Adrenal gland (tissue), 19 donors: Measurements from ENCODE around the gene NMB. TPM values are rescaled to one million over a fixed set of nuclear protein-coding genes. Genes with fewer than 3 reads are reported as not detected.

Experiments
- DNase-seq, 7 donors: peaks; one replicate each; pipeline ENCODE4 v3.0.0-alpha.2; 2019 to 2020
- H3K27ac ChIP-seq, 5 donors: fragments of 200-600 bp; sonication (generic) in 4 of 5; 1 replicate in 3 of 5; 2 replicates in 2 of 5; pipeline versions ENCODE4 v1.5.1 to v1.8.0; 2016 to 2020; ENCODE audit warnings: mild to moderate bottlenecking in 1 of 5
- H3K27me3 ChIP-seq: fragments of 200-600 bp; 2 replicates; pipeline ENCODE4 v1.8.0; 2021
- H3K36me3 ChIP-seq, 2 donors: fragments of 200-600 bp; replicated peaks in 1 of 2; 1 replicate in 1 of 2; 2 replicates in 1 of 2; pipeline versions ENCODE4 v1.5.1 to v1.8.0; 2018 to 2022
- H3K4me1 ChIP-seq, 2 donors: fragments of 200-600 bp; replicated peaks in 1 of 2; 1 replicate in 1 of 2; 2 replicates in 1 of 2; pipeline versions ENCODE4 v1.5.1 to v1.8.0; 2018 to 2021
- H3K4me3 ChIP-seq, 4 donors: fragments of 200-600 bp; sonication (generic) in 3 of 4; one replicate each; pipeline ENCODE4 v1.5.1; 2016 to 2018
- H3K9me3 ChIP-seq, 3 donors: fragments of 200-600 bp; sonication (generic) in 1 of 3; replicated peaks in 1 of 3; 1 replicate in 2 of 3; 2 replicates in 1 of 3; pipeline versions ENCODE4 v1.5.1 to v1.8.0; 2016 to 2021
- CTCF ChIP-seq, 6 experiments: fragments of 450-650 bp in 4 of 6; fragments of 200-600 bp in 2 of 6; sonication (generic) in 1 of 6; IDR thresholded peaks; 1 replicate in 5 of 6; 2 replicates in 1 of 6; pipeline versions ENCODE4 v1.5.1 to v1.8.0; 2016 to 2021; ENCODE audit warnings: antibody characterized with exemption in 6 of 6, mild to moderate bottlenecking in 2 of 6, moderate library complexity in 1 of 6
- POLR2A ChIP-seq, 2 donors: fragments of 450-650 bp; IDR thresholded peaks; one replicate each; pipeline ENCODE4 v1.6.1; 2017; ENCODE audit warnings: antibody characterized with exemption in 2 of 2, mild to moderate bottlenecking in 2 of 2, moderate library complexity in 1 of 2
- WGBS, 4 donors: extraction: QIAGEN DNeasy Blood & Tissue Kit in 2 of 4; methylation state at CpG; one replicate each; pipeline versions ENCODE4 v1.1.5 to v1.1.7; 2013 to 2017; 5-methylcytosine and 5-hydroxymethylcytosine counted together
- intact Hi-C, 2 donors: fragments of 100-400 bp; cut with DNase I; formaldehyde crosslinking; loops; one replicate each; pipeline versions ENCODE4 v1.14.1 to v1.15.0; 2022 to 2023
- long read RNA-seq, 10 donors: library from polyadenylated mRNA in 3 of 10; unstranded in 2 of 10; stranded (forward) in 1 of 10; transcript quantifications; one replicate each; pipeline ENCODE4 v2.0.0 and lab custom pipeline, GENCODE V29; 2021 to 2026
- polyA plus RNA-seq, 3 donors: library from polyadenylated mRNA; stranded (reverse); fragments of 200-250 nt in 2 of 3; fragments of 350-450 nt in 1 of 3; fragmentation: Illumina TruSeq in 1 of 3; extraction: RNeasy Lipid Tissue Mini Kit (QIAGEN cat#74804) in 1 of 3; gene quantifications; one replicate each; pipeline ENCODE4 v1.2.3, GENCODE V29; 2013 to 2014
- total RNA-seq, 9 donors: library from RNA; depleted of rRNA in 4 of 9; stranded (reverse); fragments of >200 nt in 4 of 9; fragments of 120-200 nt in 1 of 9; fragmentation: NEBNext Ultra II Directional in 1 of 9; extraction: Animal tissue kit (Norgen Biotek cat#: 25700) in 1 of 9; gene quantifications; one replicate each; pipeline versions ENCODE4 v1.1.0 to v1.2.4, GENCODE V29; 2013 to 2023
- donor health status: healthy with polysubstance abuse.
- donor health status: Bipolar disorder and iron deficiency.
- donor health status: DM: yes; HTN: yes; CAD: no.
- donor health status: DM: no; HTN: no; CAD: no.
- donor health status: DM: no; HTN: no; CAD: no.
- donor health status: DM: yes; HTN: yes; CAD: no.

Gene NMB, protein sequence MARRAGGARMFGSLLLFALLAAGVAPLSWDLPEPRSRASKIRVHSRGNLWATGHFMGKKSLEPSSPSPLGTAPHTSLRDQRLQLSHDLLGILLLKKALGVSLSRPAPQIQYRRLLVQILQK
- total RNA-seq (10 to 100 TPM in 7 of 9 donors, 1 to 10 TPM in 2; 6.9 to 34.1 (median 17.0) TPM), polyA plus RNA-seq (10 to 100 TPM in 1 of 3 donors, 1 to 10 TPM in 2; 8.0 to 19.2 (median 10.0) TPM)
- long read RNA-seq, donor 1, partial matches to known transcripts = 0 of 1 reads
- long read RNA-seq, donor 1, other reads (novel, unspliced or antisense) = 0 of 1 reads
- long read RNA-seq, donor 2, partial matches to known transcripts = 0 of 3 reads
- long read RNA-seq, donor 2, other reads (novel, unspliced or antisense) = 0 of 3 reads
- long read RNA-seq, donor 3, partial matches to known transcripts = 0 of 4 reads
- long read RNA-seq, donor 3, other reads (novel, unspliced or antisense) = 0 of 4 reads
- long read RNA-seq, donor 4, partial matches to known transcripts = 0 of 4 reads
- long read RNA-seq, donor 4, other reads (novel, unspliced or antisense) = 0 of 4 reads
- long read RNA-seq, donor 5, transcript NMB-202 (3 exons, 1,017 nt) = minor isoform, 13 of 33 reads
- long read RNA-seq, donor 5, transcript NMB-201 (3 exons, 1,007 nt) = major isoform, 18 of 33 reads
- long read RNA-seq, donor 5, partial matches to known transcripts = 0 of 33 reads
- long read RNA-seq, donor 5, other reads (novel, unspliced or antisense) = 2 of 33 reads
- long read RNA-seq, donor 6, transcript NMB-201 (3 exons, 1,007 nt) = major isoform, 6 of 6 reads
- long read RNA-seq, donor 6, partial matches to known transcripts = 0 of 6 reads
- long read RNA-seq, donor 6, other reads (novel, unspliced or antisense) = 0 of 6 reads
- long read RNA-seq, donor 7, partial matches to known transcripts = 0 of 2 reads
- long read RNA-seq, donor 7, other reads (novel, unspliced or antisense) = 0 of 2 reads
- long read RNA-seq, donor 8, transcript NMB-201 (3 exons, 1,007 nt) = major isoform, 6 of 6 reads
- long read RNA-seq, donor 8, partial matches to known transcripts = 0 of 6 reads
- long read RNA-seq, donor 8, other reads (novel, unspliced or antisense) = 0 of 6 reads
- long read RNA-seq, donor 9, partial matches to known transcripts = 0 of 1 reads
- long read RNA-seq, donor 9, other reads (novel, unspliced or antisense) = 0 of 1 reads
- long read RNA-seq, donor 10, partial matches to known transcripts = 0 of 2 reads
- long read RNA-seq, donor 10, other reads (novel, unspliced or antisense) = 0 of 2 reads

DNA sequence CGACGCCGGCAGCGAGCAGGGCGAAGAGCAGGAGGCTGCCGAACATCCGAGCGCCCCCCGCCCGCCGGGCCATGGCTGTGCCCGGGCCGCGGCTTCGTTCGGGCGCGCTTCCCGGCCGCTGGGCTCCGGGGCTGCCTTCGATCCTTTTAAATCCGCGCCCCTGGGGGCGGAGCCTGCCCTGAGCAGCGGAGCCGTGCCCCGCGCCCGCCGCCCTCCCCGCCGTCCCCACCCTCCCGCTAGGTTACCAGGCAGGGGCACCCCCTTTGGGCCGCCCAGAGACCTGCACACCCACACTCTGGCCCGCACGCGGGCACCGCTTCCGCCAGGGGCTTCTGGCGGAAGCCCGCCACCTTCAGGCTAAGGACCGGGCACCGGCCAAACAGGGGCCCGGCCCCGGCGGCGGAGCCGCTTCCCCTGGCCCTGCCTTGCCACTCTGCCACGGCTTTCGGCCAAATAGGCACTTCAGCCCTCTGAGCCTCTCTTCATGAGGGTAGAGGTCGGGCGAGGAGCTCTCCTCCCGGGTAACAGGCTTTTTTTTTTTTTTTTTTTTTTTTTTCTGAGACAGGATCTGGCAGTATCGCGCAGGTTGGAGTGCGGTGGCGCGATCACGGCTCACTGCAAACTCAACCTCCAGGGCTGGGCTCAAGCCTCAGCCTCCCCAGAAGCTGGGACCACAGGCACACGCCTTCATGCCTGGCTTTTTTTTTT is at the start of gene NMB:
Gene NMB, minus strand, starts transcription at position 120 of the 708 bp plus-strand sequence. Its CDS starts 47 bp downstream, at position 73.
- Histone ChIP-seq H3K9me3 (no peaks in the 10 kb centered on the region), H3K27ac (peak within 1 kb of the TSS in 4 of 5 donors; percentile 56 to 85 (median 66)), H3K27me3 (no peaks in the 10 kb centered on the region), H3K36me3 (no peaks in the 10 kb centered on the region), H3K4me3 (peak within 1 kb of the TSS in 3 of 4 donors; percentile 24 to 56 (median 33)), H3K4me1 (peaks cover 9 to 30% of the 10 kb centered on the region in 2 donors)
- WGBS, 4 donors = 0 to 1% (median 1%) methylated on average over 22 to 61 of the region's 61 CpGs
- peak; percentile 80 to 86 (median 84) for DNase-seq
- TF ChIP-seq CTCF (IDR thresholded peaks at IDR 0.05) (peak; percentile 49 to 74 (median 57)), POLR2A (IDR thresholded peaks at IDR 0.05) (peak; percentile 11 to 51)
- intact Hi-C loops = loop anchor here (10.0 kb wide), 1 partner anchor 57 kb away; the partner anchor contains the start of gene SEC11A (in 2 of the 2)

- no peak for TF ChIP-seq POLR2A (IDR thresholded peaks at IDR 0.05)
- no peak for TF ChIP-seq CTCF (IDR thresholded peaks at IDR 0.05)
- no peaks in the 10 kb centered on the region for H3K36me3 ChIP-seq
- H3K4me3 ChIP-seq = no peak overlapping the region
- DNase-seq = peak in 2 of 7 donors; percentile 15 to 34
- no peaks in the 10 kb centered on the region for H3K27me3 ChIP-seq
- peak overlapping the region in 2 of 5 donors; percentile 19 to 54 for H3K27ac ChIP-seq
- H3K9me3 ChIP-seq = no peaks in the 10 kb centered on the region
- intact Hi-C loops = no loop called here
- 92 to 97% (median 95%) methylated on average over 5 of the region's 5 CpGs for WGBS, 4 donors
- H3K4me1 ChIP-seq = peaks cover 15 to 33% of the 10 kb centered on the region in 2 donors
Observed at GRCh38 chr15:84703808-84704207, 45.8 kb upstream of the NMB start.

DNA sequence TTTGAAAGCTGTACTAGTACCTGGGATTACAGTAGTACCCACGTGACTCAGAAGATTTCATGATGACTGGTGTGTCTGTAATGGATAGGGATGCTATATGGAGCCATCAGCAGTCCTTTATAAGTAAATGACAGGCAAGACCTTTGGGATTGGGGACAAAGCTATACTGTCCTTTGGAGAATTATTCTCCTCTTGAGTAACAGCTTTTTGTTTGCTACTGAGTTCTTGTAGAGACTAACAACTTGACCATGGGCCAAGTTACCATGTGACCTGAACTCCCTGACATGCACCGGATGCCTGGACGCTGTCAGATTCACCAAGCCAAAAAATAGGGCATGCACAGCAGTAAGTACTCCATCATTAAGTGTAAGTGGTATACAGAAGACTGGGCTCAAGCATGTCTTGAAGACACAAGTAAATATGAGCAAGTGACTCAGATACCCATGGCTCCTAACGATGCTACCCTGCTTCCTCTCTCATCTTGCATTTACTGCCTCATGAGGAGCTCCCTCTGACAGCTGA is 45.0 kb upstream of the NMB start:
- Histone ChIP-seq H3K27ac (peak overlapping the region in 3 of 5 donors; percentile 10 to 54 (median 19)), H3K36me3 (no peaks in the 10 kb centered on the region), H3K9me3 (no peaks in the 10 kb centered on the region), H3K27me3 (no peaks in the 10 kb centered on the region), H3K4me1 (peaks cover 15 to 33% of the 10 kb centered on the region in 2 donors), H3K4me3 (no peak overlapping the region)
- DNase-seq = peak; percentile 54 to 87 (median 78)
- 13 to 20% (median 19%) methylated on average over 4 of the region's 4 CpGs for WGBS, 4 donors
- intact Hi-C loops = no loop called here
- TF ChIP-seq CTCF (IDR thresholded peaks at IDR 0.05) (no peak), POLR2A (IDR thresholded peaks at IDR 0.05) (peak in 1 of 2 donors; percentile 19)
